Immature natural killer cell (primary cell): ENCODE data around the gene NRROS. TPM values are rescaled to one million over a fixed set of nuclear protein-coding genes. Genes with fewer than 3 reads are reported as not detected.

Experiments used
- DNase-seq, 3 donors: peaks; one replicate each; pipeline ENCODE4 v3.0.0; 2022; ENCODE audit warnings: mixed read lengths in 1 of 3
- H3K27ac Mint-ChIP-seq, 6 donors: one replicate each; pipeline ENCODE4 v1.8.0; 2020; ENCODE audit warnings: mixed read lengths in 6 of 6, mild to moderate bottlenecking in 5 of 6, inconsistent platforms in 4 of 6, moderate library complexity in 3 of 6
- H3K27me3 Mint-ChIP-seq, 3 donors: one replicate each; pipeline ENCODE4 v1.8.0; 2020 to 2021; ENCODE audit warnings: low read depth in 3 of 3, mild to moderate bottlenecking in 3 of 3, mixed read lengths in 3 of 3, moderate library complexity in 3 of 3, inconsistent platforms in 1 of 3
- H3K36me3 Mint-ChIP-seq, 3 donors: one replicate each; pipeline ENCODE4 v1.8.0; 2020; ENCODE audit warnings: mixed read lengths in 3 of 3, inconsistent platforms in 2 of 3, mild to moderate bottlenecking in 2 of 3
- H3K4me1 Mint-ChIP-seq, 2 donors: one replicate each; pipeline ENCODE4 v1.8.0; 2020; ENCODE audit warnings: inconsistent platforms in 2 of 2, mild to moderate bottlenecking in 2 of 2, mixed read lengths in 2 of 2, moderate library complexity in 1 of 2
- H3K4me3 Mint-ChIP-seq, 5 donors: one replicate each; pipeline ENCODE4 v1.8.0; 2020; ENCODE audit warnings: mild to moderate bottlenecking in 5 of 5, mixed read lengths in 5 of 5, inconsistent platforms in 3 of 5, moderate library complexity in 3 of 5
- H3K9me3 Mint-ChIP-seq, 6 donors: one replicate each; pipeline ENCODE4 v1.8.0; 2020; ENCODE audit warnings: mild to moderate bottlenecking in 6 of 6, mixed read lengths in 6 of 6, inconsistent platforms in 4 of 6, moderate library complexity in 3 of 6
- polyA plus RNA-seq, 3 donors: library from polyadenylated mRNA; unstranded; fragments of 300-500 nt; fragmentation: Illumina TruSeq; gene quantifications; one replicate each; pipeline ENCODE4 v1.2.3, GENCODE V29; 2021

Gene NRROS
- polyA plus RNA-seq, 3 donors from 2014 or later: 6.3 to 14.1 (median 8.0) TPM

DNA sequence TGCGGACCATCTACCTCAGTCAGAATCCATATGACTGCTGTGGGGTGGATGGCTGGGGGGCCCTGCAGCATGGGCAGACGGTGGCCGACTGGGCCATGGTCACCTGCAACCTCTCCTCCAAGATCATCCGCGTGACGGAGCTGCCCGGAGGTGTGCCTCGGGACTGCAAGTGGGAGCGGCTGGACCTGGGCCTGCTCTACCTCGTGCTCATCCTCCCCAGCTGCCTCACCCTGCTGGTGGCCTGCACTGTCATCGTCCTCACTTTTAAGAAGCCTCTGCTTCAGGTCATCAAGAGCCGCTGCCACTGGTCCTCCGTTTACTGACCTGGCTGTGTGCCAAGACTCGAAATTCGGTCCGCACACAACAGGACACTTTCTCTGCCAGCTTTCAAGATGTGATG, 21.9 kb downstream of the NRROS start:
- peaks cover 0 to 1% (median 0%) of the 10 kb centered on the region in 3 donors for H3K27me3 Mint-ChIP-seq
- H3K27ac Mint-ChIP-seq: peak overlapping the region in 1 of 6 donors; percentile 11
- H3K4me1 Mint-ChIP-seq: peaks cover 30% of the 10 kb centered on the region in 2 donors
- peaks cover 7 to 44% (median 8%) of the 10 kb centered on the region in 3 donors for H3K36me3 Mint-ChIP-seq
- H3K9me3 Mint-ChIP-seq: no peaks in the 10 kb centered on the region
- H3K4me3 Mint-ChIP-seq: no peak overlapping the region
- DNase-seq: no peak

- DNase-seq: no peak
- Mint-ChIP-seq H3K4me1 (peaks cover 24 to 26% of the 10 kb centered on the region in 2 donors), H3K27me3 (peaks cover 0 to 1% (median 0%) of the 10 kb centered on the region in 3 donors), H3K36me3 (peaks cover 4 to 41% (median 5%) of the 10 kb centered on the region in 3 donors), H3K27ac (peak overlapping the region in 2 of 6 donors; percentile 16 to 45), H3K4me3 (no peak overlapping the region), H3K9me3 (no peaks in the 10 kb centered on the region)
Measured at GRCh38 chr3:196662033-196662432, 22.5 kb downstream of the NRROS start.

GRCh38 chr3:196662711-196663571, 23.4 kb downstream of the NRROS start:
- Mint-ChIP-seq H3K27ac (peak overlapping the region; percentile 35 to 82 (median 65)), H3K27me3 (peaks cover 0 to 6% (median 0%) of the 10 kb centered on the region in 3 donors), H3K4me3 (no peak overlapping the region), H3K36me3 (peaks cover 3 to 32% (median 4%) of the 10 kb centered on the region in 3 donors), H3K9me3 (no peaks in the 10 kb centered on the region), H3K4me1 (peaks cover 23 to 25% of the 10 kb centered on the region in 2 donors)
- no peak for DNase-seq

DNA sequence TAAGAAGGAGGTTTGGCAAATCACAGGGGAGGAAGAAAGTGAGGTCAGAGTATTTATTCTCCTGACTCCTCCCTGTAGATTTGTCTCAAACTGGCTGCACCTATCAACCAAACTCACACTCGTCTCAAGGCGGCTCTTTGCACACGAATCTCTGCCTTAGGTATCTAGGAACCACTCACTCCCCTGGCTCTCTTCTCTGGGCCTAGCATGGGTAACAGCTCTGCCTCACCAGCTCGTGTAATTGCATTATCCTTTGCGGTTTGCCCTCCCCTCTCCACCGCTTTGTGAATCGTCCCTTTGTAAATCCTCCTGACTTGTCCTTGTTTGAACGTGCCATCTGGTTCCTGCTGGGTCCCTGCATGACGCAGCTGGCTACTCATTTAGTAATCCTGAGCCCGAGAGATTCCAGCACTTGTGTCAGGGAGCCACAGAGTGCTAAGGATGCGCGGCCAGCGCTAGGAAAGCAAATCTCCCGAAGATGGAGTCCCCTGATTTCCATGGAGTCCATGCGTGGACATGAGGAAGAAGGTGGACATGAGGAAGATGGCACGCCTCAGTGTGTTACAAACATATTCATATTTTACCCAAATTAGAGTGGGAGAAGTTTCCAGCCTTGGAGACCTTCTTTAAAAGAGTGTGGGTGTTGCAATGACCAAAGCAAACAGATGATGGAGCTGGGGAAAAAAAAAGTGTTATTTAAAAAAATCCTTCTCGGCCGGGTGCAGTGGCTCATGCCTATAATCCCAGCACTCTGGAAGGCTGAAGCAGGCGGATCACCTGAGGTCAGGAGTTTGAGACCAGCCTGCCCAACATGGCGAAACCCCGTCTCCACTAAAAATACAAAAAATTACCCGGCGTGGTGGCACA, 26.7 kb downstream of the NRROS start:
- Mint-ChIP-seq H3K9me3 (no peaks in the 10 kb centered on the region), H3K4me1 (peaks cover 29 to 32% of the 10 kb centered on the region in 2 donors), H3K36me3 (peaks cover 0 to 17% (median 4%) of the 10 kb centered on the region in 3 donors), H3K27me3 (peaks cover 0 to 6% (median 0%) of the 10 kb centered on the region in 3 donors), H3K4me3 (no peak overlapping the region), H3K27ac (peak overlapping the region in 5 of 6 donors; percentile 33 to 85 (median 71))
- DNase-seq: no peak

DNA sequence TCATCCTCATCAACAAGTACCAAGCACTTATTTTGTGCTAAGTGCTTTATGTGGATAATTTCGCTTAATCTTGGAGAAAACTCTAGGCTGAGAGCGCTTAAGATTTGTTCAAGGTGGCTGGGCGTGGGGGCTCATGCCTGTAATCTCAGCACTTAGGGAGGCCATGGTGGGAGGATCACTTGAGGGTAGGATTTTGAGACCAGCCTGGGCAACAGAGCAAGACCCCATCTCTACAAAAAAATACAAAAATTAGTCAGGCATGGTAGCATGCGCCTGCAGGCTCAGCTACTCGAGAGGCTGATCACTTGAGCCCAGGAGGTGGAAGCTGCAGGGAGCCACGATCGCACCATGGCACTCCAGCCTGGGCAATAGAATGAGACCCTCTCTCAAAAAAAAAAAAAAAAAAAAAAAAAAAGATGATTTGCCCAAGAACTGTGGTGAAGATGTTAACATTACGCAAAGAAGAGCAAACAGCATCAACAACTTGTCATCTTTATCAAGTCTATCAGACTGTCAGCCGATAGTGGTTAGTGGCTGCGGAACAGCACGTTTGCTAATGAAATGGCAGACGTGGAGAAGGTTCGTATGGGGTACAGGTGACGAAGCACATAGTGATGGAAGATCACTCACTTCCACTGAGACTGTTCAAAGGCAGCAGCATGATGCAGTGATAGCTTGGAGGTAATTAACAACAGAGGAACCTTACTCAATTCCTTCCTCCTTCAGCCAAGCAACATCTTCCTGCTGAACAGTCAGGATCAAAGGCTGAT, 27.7 kb downstream of the NRROS start:
- no peak overlapping the region for H3K4me3 Mint-ChIP-seq
- H3K27me3 Mint-ChIP-seq: peaks cover 0 to 6% (median 0%) of the 10 kb centered on the region in 3 donors
- DNase-seq: no peak
- H3K36me3 Mint-ChIP-seq: peaks cover 0 to 13% (median 4%) of the 10 kb centered on the region in 3 donors
- H3K4me1 Mint-ChIP-seq: peaks cover 29 to 35% of the 10 kb centered on the region in 2 donors
- no peaks in the 10 kb centered on the region for H3K9me3 Mint-ChIP-seq
- peak overlapping the region in 5 of 6 donors; percentile 10 to 80 (median 67) for H3K27ac Mint-ChIP-seq

DNA sequence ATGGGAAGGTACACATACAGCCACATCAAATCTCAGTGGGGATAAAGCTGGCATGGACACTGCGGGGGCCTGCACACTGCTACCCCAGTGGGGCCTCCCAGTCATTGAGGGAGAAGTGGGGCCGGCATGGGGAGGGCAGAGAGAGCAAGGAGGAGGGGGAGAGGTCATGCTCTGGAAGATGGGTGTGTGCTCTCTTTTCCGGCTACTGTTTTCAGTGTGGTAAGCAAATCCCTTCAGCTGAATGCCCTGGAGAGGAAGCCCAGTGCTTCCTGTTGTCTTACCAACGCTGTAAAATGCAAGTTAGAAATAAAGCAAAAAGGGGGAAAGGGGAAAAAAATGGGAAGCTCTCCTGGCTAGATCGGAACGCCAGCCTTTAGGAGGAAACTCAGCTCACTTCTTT, 30.8 kb downstream of the NRROS start:
- H3K4me1 Mint-ChIP-seq: peaks cover 22 to 26% of the 10 kb centered on the region in 2 donors
- H3K9me3 Mint-ChIP-seq: no peaks in the 10 kb centered on the region
- H3K27ac Mint-ChIP-seq: peak overlapping the region; percentile 5 to 87 (median 46)
- peaks cover 0 to 14% (median 8%) of the 10 kb centered on the region in 3 donors for H3K36me3 Mint-ChIP-seq
- H3K27me3 Mint-ChIP-seq: peaks cover 0 to 8% (median 0%) of the 10 kb centered on the region in 3 donors
- DNase-seq: no peak
- H3K4me3 Mint-ChIP-seq: peak overlapping the region in 1 of 5 donors; percentile 31

- no peak for DNase-seq
- Mint-ChIP-seq H3K36me3 (peaks cover 0 to 8% (median 8%) of the 10 kb centered on the region in 3 donors), H3K9me3 (no peaks in the 10 kb centered on the region), H3K4me1 (peaks cover 28 to 30% of the 10 kb centered on the region in 2 donors), H3K27me3 (peaks cover 0 to 1% (median 0%) of the 10 kb centered on the region in 3 donors), H3K4me3 (no peak overlapping the region), H3K27ac (peak overlapping the region in 1 of 6 donors; percentile 38)
Measured at GRCh38 chr3:196673632-196674031, 34.1 kb downstream of the NRROS start.

- no peaks in the 10 kb centered on the region for H3K9me3 Mint-ChIP-seq
- H3K4me1 Mint-ChIP-seq: peaks cover 15 to 17% of the 10 kb centered on the region in 2 donors
- H3K27me3 Mint-ChIP-seq: peaks cover 0 to 1% (median 0%) of the 10 kb centered on the region in 3 donors
- H3K27ac Mint-ChIP-seq: no peak overlapping the region
- DNase-seq: no peak
- H3K36me3 Mint-ChIP-seq: peaks cover 5 to 24% (median 14%) of the 10 kb centered on the region in 3 donors
- no peak overlapping the region for H3K4me3 Mint-ChIP-seq
Measured at GRCh38 chr3:196677353-196677752, 37.9 kb downstream of the NRROS start.

- peaks cover 0 to 4% (median 0%) of the 10 kb centered on the region in 3 donors for H3K27me3 Mint-ChIP-seq
- H3K4me1 Mint-ChIP-seq: peaks cover 15 to 17% of the 10 kb centered on the region in 2 donors
- no peak for DNase-seq
- H3K9me3 Mint-ChIP-seq: no peaks in the 10 kb centered on the region
- H3K4me3 Mint-ChIP-seq: no peak overlapping the region
- H3K36me3 Mint-ChIP-seq: peaks cover 6 to 25% (median 15%) of the 10 kb centered on the region in 3 donors
- H3K27ac Mint-ChIP-seq: peak overlapping the region in 2 of 6 donors; percentile 12 to 48
Measured at GRCh38 chr3:196677931-196678330, 38.4 kb downstream of the NRROS start.

GRCh38 chr3:196684548-196685407, 45.3 kb downstream of the NRROS start:
- Mint-ChIP-seq H3K4me3 (peak overlapping the region; percentile 50 to 80 (median 79)), H3K27me3 (peaks cover 0 to 6% (median 0%) of the 10 kb centered on the region in 3 donors), H3K4me1 (peaks cover 22 to 23% of the 10 kb centered on the region in 2 donors), H3K9me3 (no peaks in the 10 kb centered on the region), H3K27ac (peak overlapping the region; percentile 68 to 91 (median 81)), H3K36me3 (peaks cover 6 to 19% (median 10%) of the 10 kb centered on the region in 3 donors)
- DNase-seq: peak; percentile 73 to 75 (median 75)

GRCh38 chr3:196686436-196686835, 46.9 kb downstream of the NRROS start:
- Mint-ChIP-seq H3K36me3 (peaks cover 6 to 13% (median 10%) of the 10 kb centered on the region in 3 donors), H3K27ac (peak overlapping the region in 2 of 6 donors; percentile 0 to 31), H3K4me1 (peaks cover 22 to 23% of the 10 kb centered on the region in 2 donors), H3K27me3 (peaks cover 0 to 6% (median 3%) of the 10 kb centered on the region in 3 donors), H3K9me3 (no peaks in the 10 kb centered on the region), H3K4me3 (no peak overlapping the region)
- DNase-seq: no peak

DNA sequence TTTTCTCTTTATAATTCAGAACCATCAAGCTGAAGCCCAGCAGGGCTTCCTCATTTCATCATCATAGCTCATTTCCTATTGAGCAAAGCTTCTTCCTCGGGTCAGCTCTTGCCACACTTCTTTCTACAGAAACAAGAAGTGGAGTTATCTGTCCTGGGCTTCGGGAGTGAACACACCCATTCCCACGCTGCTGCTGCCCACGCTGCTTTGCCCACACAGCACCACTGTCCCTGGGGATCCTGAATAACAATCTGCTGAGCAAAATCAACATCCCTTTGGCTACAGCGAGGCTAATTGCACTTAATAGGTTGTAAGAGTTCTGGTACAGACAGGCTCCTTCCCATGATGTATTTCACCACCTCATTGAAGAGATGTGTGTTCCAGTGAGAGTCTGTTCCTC, 48.9 kb downstream of the NRROS start:
- H3K4me3 Mint-ChIP-seq: no peak overlapping the region
- peaks cover 2 to 3% (median 2%) of the 10 kb centered on the region in 3 donors for H3K27me3 Mint-ChIP-seq
- peak overlapping the region in 2 of 6 donors; percentile 17 to 60 for H3K27ac Mint-ChIP-seq
- H3K36me3 Mint-ChIP-seq: peaks cover 0 to 7% (median 4%) of the 10 kb centered on the region in 3 donors
- no peaks in the 10 kb centered on the region for H3K9me3 Mint-ChIP-seq
- H3K4me1 Mint-ChIP-seq: peaks cover 22 to 23% of the 10 kb centered on the region in 2 donors
- no peak for DNase-seq
